GM18867 (cell line): ENCODE data around the gene SLC9A9.

ENCODE experiments used
- ATAC-seq: cut with Tn5 transposase; IDR thresholded peaks from one replicate; pipeline ENCODE4 v1.9.1; 2021; ENCODE audit warnings: mild to moderate bottlenecking, moderate library complexity; ENCODE audit not compliant: unreplicated experiment

SLC9A9 gene

GRCh38 chr3:143343944-143344343, 504.3 kb downstream of the SLC9A9 start:
- ATAC-seq: no peak

- ATAC-seq: no peak
Measured at GRCh38 chr3:143343031-143343430, 505.2 kb downstream of the SLC9A9 start.

GRCh38 chr3:143339451-143339850, 508.8 kb downstream of the SLC9A9 start:
- ATAC-seq: no peak

- ATAC-seq: no peak
Measured at GRCh38 chr3:143337387-143337786, 510.9 kb downstream of the SLC9A9 start.

GRCh38 chr3:143334231-143334630, 514.0 kb downstream of the SLC9A9 start:
- no peak for ATAC-seq

- no peak for ATAC-seq
Measured at GRCh38 chr3:143333367-143333766, 514.9 kb downstream of the SLC9A9 start.

- ATAC-seq: no peak
Measured at GRCh38 chr3:143332026-143332425, 516.2 kb downstream of the SLC9A9 start.

- no peak for ATAC-seq
Measured at GRCh38 chr3:143331350-143331749, 516.9 kb downstream of the SLC9A9 start.

GRCh38 chr3:143330296-143330868, 517.9 kb downstream of the SLC9A9 start:
- ATAC-seq: no peak

GRCh38 chr3:143329567-143330211, 518.6 kb downstream of the SLC9A9 start:
- no peak for ATAC-seq

- ATAC-seq: no peak
Measured at GRCh38 chr3:143328451-143328850, 519.8 kb downstream of the SLC9A9 start.

GRCh38 chr3:143326983-143327778, 521.1 kb downstream of the SLC9A9 start:
- no peak for ATAC-seq

GRCh38 chr3:143321058-143321769, 527.1 kb downstream of the SLC9A9 start:
- ATAC-seq: no peak

- ATAC-seq: no peak
Measured at GRCh38 chr3:143315766-143316165, 532.5 kb downstream of the SLC9A9 start.

GRCh38 chr3:143314251-143315093, 533.8 kb downstream of the SLC9A9 start:
- no peak for ATAC-seq

GRCh38 chr3:143313893-143314188, 534.4 kb downstream of the SLC9A9 start:
- ATAC-seq: no peak

GRCh38 chr3:143313025-143313892, 535.0 kb downstream of the SLC9A9 start:
- ATAC-seq: no peak

GRCh38 chr3:143311096-143311495, 537.2 kb downstream of the SLC9A9 start:
- ATAC-seq: no peak

GRCh38 chr3:143309705-143310104, 538.6 kb downstream of the SLC9A9 start:
- no peak for ATAC-seq
